RWPE2 (cell line): ENCODE results near the gene UBE2D3.

Experiments
- ATAC-seq: fragments of 200-7000 bp; cut with Tn5 transposase; 3 replicates; pipeline ENCODE4 v1.9.1; 2021; ENCODE audit warnings: low read depth
- DNase-seq: peaks from one replicate; pipeline ENCODE4 v3.0.0-alpha.2; 2020; ENCODE audit warnings: low spot score
- H3K27ac ChIP-seq: fragments of 450-650 bp; 2 replicates; pipeline ENCODE4 v1.5.1; 2017; ENCODE audit warnings: mild to moderate bottlenecking; ENCODE audit not compliant: poor library complexity, severe bottlenecking
- H3K27me3 ChIP-seq: fragments of 250-450 bp; sonication (Bioruptor Pico); 2 replicates; pipeline ENCODE4 v1.5.1; 2021; ENCODE audit warnings: mild to moderate bottlenecking, moderate library complexity; ENCODE audit not compliant: insufficient read depth, poor library complexity, severe bottlenecking
- H3K36me3 ChIP-seq: fragments of 250-450 bp; sonication (Bioruptor Pico); 2 replicates; pipeline ENCODE4 v1.5.1; 2020; ENCODE audit warnings: low read depth, mild to moderate bottlenecking, moderate library complexity
- H3K4me1 ChIP-seq: fragments of 250-450 bp; sonication (Bioruptor Pico); 2 replicates; pipeline ENCODE4 v1.5.1; 2021; ENCODE audit warnings: mild to moderate bottlenecking, moderate library complexity; ENCODE audit not compliant: insufficient read depth, poor library complexity, severe bottlenecking
- H3K4me3 ChIP-seq: fragments of 250-450 bp; sonication (Bioruptor Pico); 2 replicates; pipeline ENCODE4 v1.5.1; 2021; ENCODE audit warnings: mild to moderate bottlenecking, moderate library complexity; ENCODE audit not compliant: severe bottlenecking
- H3K9me3 ChIP-seq: fragments of 250-450 bp; sonication (Bioruptor Pico); 2 replicates; pipeline ENCODE4 v1.5.1; 2021; ENCODE audit warnings: mild to moderate bottlenecking, moderate library complexity; ENCODE audit not compliant: severe bottlenecking
- CTCF ChIP-seq: fragments of 450-650 bp; IDR thresholded peaks from one replicate; pipeline ENCODE4 v1.5.1; 2017; ENCODE audit warnings: mild to moderate bottlenecking, moderate library complexity; ENCODE audit not compliant: poor library complexity, severe bottlenecking

The UBE2D3 gene

GRCh38 chr4:102826890-102827673 lies at the start of gene UBE2D3:
Gene UBE2D3 (minus strand): TSS chr4:102827551. CDS start chr4:102826508, 1,043 bp downstream.
- DNase-seq (peak; percentile 93), ATAC-seq (peak; percentile 47)
- Histone ChIP-seq H3K27ac (peak within 1 kb of the TSS; percentile 91), H3K4me3 (peak within 1 kb of the TSS; percentile 93), H3K36me3 (peaks cover 43% of the 10 kb centered on the region), H3K27me3 (no peaks in the 10 kb centered on the region), H3K4me1 (peaks cover 32% of the 10 kb centered on the region), H3K9me3 (no peaks in the 10 kb centered on the region)
- peak; percentile 11 for TF ChIP-seq CTCF

- peaks cover 48% of the 10 kb centered on the region for H3K36me3 ChIP-seq
These were observed 44.4 kb upstream of the UBE2D3 start for GRCh38 chr4:102871772-102872171.

GRCh38 chr4:102869569-102870197 lies 42.3 kb upstream of the UBE2D3 start:
- H3K36me3 ChIP-seq = peaks cover 27% of the 10 kb centered on the region
- DNase-seq (no peak), ATAC-seq (no peak)
- no peak for TF ChIP-seq CTCF
- peak overlapping the region; percentile 88 for H3K27ac ChIP-seq
- no peaks in the 10 kb centered on the region for H3K9me3 ChIP-seq
- peaks cover 23% of the 10 kb centered on the region for H3K4me1 ChIP-seq
- peak overlapping the region; percentile 57 for H3K4me3 ChIP-seq
- no peaks in the 10 kb centered on the region for H3K27me3 ChIP-seq

More at GRCh38 chr4:102871772-102872171, 44.4 kb upstream of the UBE2D3 start:
- Histone ChIP-seq H3K4me1 (peaks cover 21% of the 10 kb centered on the region), H3K27ac (no peak overlapping the region), H3K4me3 (no peak overlapping the region), H3K27me3 (no peaks in the 10 kb centered on the region), H3K9me3 (no peaks in the 10 kb centered on the region)
- no peak for TF ChIP-seq CTCF
- DNase-seq = no peak
- no peak for ATAC-seq

GRCh38 chr4:102868781-102869568 lies 41.6 kb upstream of the UBE2D3 start, which contains the start of gene CISD2:
Gene CISD2 (plus strand): TSS chr4:102868992. CDS start chr4:102869085, 93 bp downstream.
- TF ChIP-seq CTCF = no peak
- peak within 1 kb of the TSS; percentile 57 for H3K4me3 ChIP-seq
- peaks cover 23% of the 10 kb centered on the region for H3K36me3 ChIP-seq
- no peaks in the 10 kb centered on the region for H3K27me3 ChIP-seq
- peak; percentile 89 for DNase-seq
- ATAC-seq = peak; percentile 90
- H3K4me1 ChIP-seq = peaks cover 23% of the 10 kb centered on the region
- H3K27ac ChIP-seq = peak within 1 kb of the TSS; percentile 88
- no peaks in the 10 kb centered on the region for H3K9me3 ChIP-seq
